Subcutaneous abdominal adipose tissue (tissue), 5 donors: ENCODE data around the gene PC.

ENCODE experiments used
- H3K27ac ChIP-seq: one replicate; pipeline ENCODE4 v1.7.0; 2013; ENCODE audit warnings: low read depth, mild to moderate bottlenecking, inconsistent platforms, low read length, moderate library complexity
- H3K27me3 ChIP-seq, 5 donors: one replicate each; pipeline ENCODE4 v1.7.0; 2013; ENCODE audit warnings: low read length in 5 of 5, inconsistent platforms in 1 of 5; ENCODE audit not compliant: control insufficient read depth in 5 of 5, insufficient read depth in 4 of 5
- H3K36me3 ChIP-seq, 5 donors: one replicate each; pipeline ENCODE4 v1.7.0; 2013; ENCODE audit warnings: low read length in 5 of 5; ENCODE audit not compliant: control insufficient read depth in 5 of 5, insufficient read depth in 5 of 5
- H3K4me1 ChIP-seq, 5 donors: one replicate each; pipeline ENCODE4 v1.7.0; 2013; ENCODE audit warnings: low read length in 5 of 5, mild to moderate bottlenecking in 3 of 5, moderate library complexity in 1 of 5; ENCODE audit not compliant: control insufficient read depth in 5 of 5, insufficient read depth in 5 of 5
- H3K4me3 ChIP-seq, 5 donors: one replicate each; pipeline ENCODE4 v1.7.0; 2013; ENCODE audit warnings: low read length in 5 of 5, low read depth in 1 of 5
- H3K9ac ChIP-seq, 5 donors: one replicate each; pipeline ENCODE4 v1.7.0; 2013; ENCODE audit warnings: low read length in 5 of 5, mild to moderate bottlenecking in 4 of 5, moderate library complexity in 3 of 5
- H3K9me3 ChIP-seq, 5 donors: one replicate each; pipeline ENCODE4 v1.7.0; 2013; ENCODE audit warnings: low read length in 5 of 5; ENCODE audit not compliant: control insufficient read depth in 5 of 5
- donor health status: healthy.
- donor health status: healthy.
- donor health status: healthy.
- donor health status: healthy.
- donor health status: healthy.

Gene PC

DNA sequence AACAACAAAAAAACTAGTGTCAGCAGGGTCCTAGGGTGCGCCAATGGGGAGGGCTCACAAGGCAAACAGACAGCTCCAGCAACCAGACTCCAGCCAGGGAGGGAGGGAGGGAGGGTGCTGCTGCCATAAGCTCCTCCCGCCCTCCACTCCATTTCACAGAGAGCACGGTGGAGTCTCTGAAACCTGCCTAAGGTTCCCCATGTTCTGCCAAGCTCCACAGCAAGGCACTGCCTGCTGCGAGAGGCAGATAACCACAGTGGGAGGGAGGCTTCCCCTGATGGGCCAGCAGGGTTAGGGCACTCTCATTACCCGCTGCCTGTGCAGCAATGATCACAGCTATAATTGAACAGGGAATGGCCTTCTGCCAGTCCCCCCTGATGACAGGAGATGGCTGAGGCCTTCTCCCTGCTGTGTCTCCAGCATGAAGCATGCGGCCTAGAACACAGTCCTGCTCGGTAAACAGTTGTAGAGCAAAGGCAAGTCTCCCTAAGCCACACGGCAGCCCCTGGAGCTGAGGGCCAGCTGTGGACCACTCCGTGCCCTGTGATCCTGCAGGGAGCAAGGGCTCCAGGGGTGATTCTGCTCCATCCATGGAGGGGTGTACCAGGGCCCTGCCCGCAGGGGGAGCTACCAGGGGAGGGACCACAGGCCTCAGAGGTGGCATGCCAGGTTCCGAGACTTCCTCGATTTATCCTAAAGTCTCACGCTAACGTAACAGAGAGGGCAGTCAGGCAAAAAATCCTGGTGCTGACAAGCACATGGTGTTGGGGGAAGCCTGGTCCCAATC, 42.9 kb downstream of the PC start:
- Histone ChIP-seq H3K27me3 (no peaks in the 10 kb centered on the region), H3K4me3 (no peak overlapping the region), H3K36me3 (peaks cover 0 to 6% (median 3%) of the 10 kb centered on the region in 5 donors), H3K27ac (peak overlapping the region; percentile 54), H3K9ac (peak overlapping the region in 2 of 5 donors; percentile 13 to 35), H3K4me1 (peaks cover 0 to 24% (median 12%) of the 10 kb centered on the region in 5 donors), H3K9me3 (no peaks in the 10 kb centered on the region)

- Histone ChIP-seq H3K27ac (no peak overlapping the region), H3K4me3 (no peak overlapping the region), H3K36me3 (peaks cover 0 to 7% (median 6%) of the 10 kb centered on the region in 5 donors), H3K27me3 (no peaks in the 10 kb centered on the region), H3K9me3 (no peaks in the 10 kb centered on the region), H3K4me1 (peaks cover 0 to 17% (median 6%) of the 10 kb centered on the region in 5 donors), H3K9ac (no peak overlapping the region)
Measured at GRCh38 chr11:66914505-66914904, 43.7 kb downstream of the PC start.

DNA sequence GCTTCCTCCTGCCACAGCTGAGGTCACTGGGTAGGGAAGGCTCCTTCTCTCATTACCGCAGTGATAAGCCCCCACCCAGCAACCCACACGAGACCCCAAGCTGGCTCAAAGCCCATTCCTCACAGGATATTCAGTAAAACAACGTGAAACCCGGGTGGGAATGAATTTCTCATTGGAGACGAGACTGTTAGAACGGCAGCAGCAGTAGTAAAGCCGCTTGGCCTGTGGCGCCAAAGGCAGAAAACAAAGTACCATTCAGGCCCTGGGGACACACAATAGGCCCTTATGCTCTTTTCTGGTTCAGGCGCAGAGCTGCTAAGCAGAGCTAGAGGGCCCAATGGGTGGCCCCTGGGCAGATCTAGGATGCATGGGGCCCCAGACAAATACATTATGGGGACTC, 45.3 kb downstream of the PC start:
- H3K27ac ChIP-seq: no peak overlapping the region
- no peak overlapping the region for H3K9ac ChIP-seq

GRCh38 chr11:66912361-66912760, 45.8 kb downstream of the PC start:
- no peak overlapping the region for H3K9ac ChIP-seq
- no peaks in the 10 kb centered on the region for H3K9me3 ChIP-seq
- no peaks in the 10 kb centered on the region for H3K27me3 ChIP-seq
- H3K4me3 ChIP-seq: no peak overlapping the region
- peaks cover 0 to 7% (median 6%) of the 10 kb centered on the region in 5 donors for H3K36me3 ChIP-seq
- H3K4me1 ChIP-seq: peaks cover 7 to 36% (median 23%) of the 10 kb centered on the region in 5 donors
- no peak overlapping the region for H3K27ac ChIP-seq

More for the DNA sequence above, 45.3 kb downstream of the PC start:
- no peaks in the 10 kb centered on the region for H3K27me3 ChIP-seq
- peaks cover 5 to 30% (median 17%) of the 10 kb centered on the region in 5 donors for H3K4me1 ChIP-seq
- no peaks in the 10 kb centered on the region for H3K9me3 ChIP-seq
- no peak overlapping the region for H3K4me3 ChIP-seq
- H3K36me3 ChIP-seq: peaks cover 0 to 7% (median 6%) of the 10 kb centered on the region in 5 donors

DNA sequence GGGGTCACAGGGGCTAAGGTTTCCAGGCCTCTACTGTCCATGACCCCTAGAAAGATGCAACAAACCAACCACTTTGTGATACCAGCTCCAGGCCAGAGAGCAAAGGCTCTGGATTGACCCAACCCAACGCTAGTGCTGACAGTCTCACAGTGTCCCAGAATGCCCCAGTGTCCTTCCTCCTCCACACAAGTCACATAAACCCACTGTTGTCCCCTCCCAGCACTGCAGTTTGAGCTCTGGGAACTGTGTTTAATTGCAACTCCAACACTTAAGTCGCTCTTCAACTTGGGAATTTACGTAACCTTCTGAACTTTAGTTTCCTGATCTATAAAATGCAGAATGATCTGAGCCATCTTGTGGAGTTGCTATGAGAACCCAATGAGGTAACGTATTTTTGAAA, 47.5 kb downstream of the PC start:
- Histone ChIP-seq H3K9me3 (no peaks in the 10 kb centered on the region), H3K4me3 (no peak overlapping the region), H3K9ac (no peak overlapping the region), H3K27ac (no peak overlapping the region), H3K4me1 (peaks cover 9 to 46% (median 39%) of the 10 kb centered on the region in 5 donors), H3K27me3 (no peaks in the 10 kb centered on the region), H3K36me3 (peaks cover 0 to 5% (median under 1%) of the 10 kb centered on the region in 5 donors)

- H3K27ac ChIP-seq: no peak overlapping the region
- no peak overlapping the region for H3K4me3 ChIP-seq
- H3K9ac ChIP-seq: no peak overlapping the region
- peaks cover 0 to 5% (median 0%) of the 10 kb centered on the region in 5 donors for H3K36me3 ChIP-seq
- no peaks in the 10 kb centered on the region for H3K27me3 ChIP-seq
- H3K4me1 ChIP-seq: peaks cover 9 to 46% (median 40%) of the 10 kb centered on the region in 5 donors
- no peaks in the 10 kb centered on the region for H3K9me3 ChIP-seq
Measured at GRCh38 chr11:66910016-66910415, 48.2 kb downstream of the PC start.

- no peaks in the 10 kb centered on the region for H3K9me3 ChIP-seq
- peak overlapping the region in 1 of 5 donors; percentile 35 for H3K9ac ChIP-seq
- no peaks in the 10 kb centered on the region for H3K27me3 ChIP-seq
- peak overlapping the region; percentile 55 for H3K27ac ChIP-seq
- peaks cover 0 to 5% (median 0%) of the 10 kb centered on the region in 5 donors for H3K36me3 ChIP-seq
- H3K4me3 ChIP-seq: no peak overlapping the region
- H3K4me1 ChIP-seq: peaks cover 9 to 53% (median 47%) of the 10 kb centered on the region in 5 donors
Measured at GRCh38 chr11:66909181-66909580, 49.0 kb downstream of the PC start.

GRCh38 chr11:66907751-66908630, 50.2 kb downstream of the PC start:
- Histone ChIP-seq H3K27me3 (no peaks in the 10 kb centered on the region), H3K4me1 (peaks cover 9 to 63% (median 55%) of the 10 kb centered on the region in 5 donors), H3K27ac (peak overlapping the region; percentile 55), H3K36me3 (peaks cover 0 to 5% (median 0%) of the 10 kb centered on the region in 5 donors), H3K9me3 (no peaks in the 10 kb centered on the region), H3K4me3 (no peak overlapping the region), H3K9ac (peak overlapping the region in 3 of 5 donors; percentile 39 to 48 (median 41))

DNA sequence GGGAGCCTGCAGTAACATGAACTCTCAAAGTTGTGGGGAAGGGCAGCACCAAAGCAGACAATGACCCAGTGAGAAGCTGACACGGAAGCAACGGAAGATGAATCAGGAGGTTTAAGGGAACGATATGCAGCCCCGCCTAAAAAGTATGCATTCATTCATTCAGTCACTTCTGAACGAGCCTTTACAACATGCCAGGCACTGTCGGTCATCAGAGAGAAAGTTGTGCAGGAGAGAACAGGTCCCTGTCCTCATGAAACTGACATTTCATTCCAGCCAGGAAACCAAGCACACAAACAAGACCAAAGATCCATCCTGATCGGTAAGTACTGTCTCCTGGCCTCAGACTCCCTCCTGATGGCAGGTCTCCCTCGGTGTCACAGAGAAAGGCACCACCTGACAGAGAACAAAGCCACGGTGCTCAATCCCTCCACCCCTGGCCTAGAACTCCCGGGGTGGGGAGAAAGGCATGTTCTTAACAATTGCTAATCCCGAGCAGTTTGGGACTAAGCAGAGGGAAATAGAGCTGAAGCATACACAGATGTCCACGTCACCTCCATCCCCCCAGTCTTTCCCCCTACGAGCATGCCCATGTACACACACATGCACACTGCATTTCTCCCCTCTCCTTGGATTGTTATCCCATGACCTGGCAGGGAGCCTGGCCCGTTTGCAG, 52.0 kb downstream of the PC start:
- Histone ChIP-seq H3K4me1 (peaks cover 17 to 78% (median 66%) of the 10 kb centered on the region in 5 donors), H3K27me3 (no peaks in the 10 kb centered on the region), H3K4me3 (peak overlapping the region in 3 of 5 donors; percentile 17 to 38 (median 19)), H3K27ac (peak overlapping the region; percentile 55), H3K9me3 (no peaks in the 10 kb centered on the region), H3K9ac (peak overlapping the region in 4 of 5 donors; percentile 35 to 60 (median 47)), H3K36me3 (peaks cover 0 to 5% (median 0%) of the 10 kb centered on the region in 5 donors)
